NB4 (cell line): ENCODE measurements around the gene KCTD5.

ENCODE experiments used
- CTCF ChIP-seq: IDR thresholded peaks from one replicate; pipeline ENCODE4 v1.5.1; 2012; ENCODE audit warnings: low read depth, low read length
- MAX ChIP-seq: IDR thresholded peaks from 2 replicates; pipeline ENCODE4 v1.6.1; 2011; ENCODE audit warnings: low read depth, low read length
- MYC ChIP-seq: IDR thresholded peaks from 2 replicates; pipeline ENCODE4 v1.6.1; 2011; ENCODE audit warnings: low read depth, low read length
- POLR2A ChIP-seq: IDR thresholded peaks from 2 replicates; pipeline ENCODE4 v1.6.1; 2011; ENCODE audit warnings: mild to moderate bottlenecking; ENCODE audit not compliant: insufficient read length; ENCODE audit errors: extremely low read depth

- no peak for TF ChIP-seq CTCF
- no peak for TF ChIP-seq MAX
- no peak for TF ChIP-seq POLR2A
- no peak for TF ChIP-seq MYC
These were observed 63.0 kb downstream of the KCTD5 start for GRCh38 chr16:2745116-2745890.
